Stimulated activated naive CD8-positive, alpha-beta T cell treated with anti-CD3 and anti-CD28 coated beads, Interleukin-15, amount 100 ng/mL, for 72 hours (primary cell): ENCODE data around the gene RANBP1.

Experiments
- ATAC-seq: fragments of 150-1000 bp; cut with Tn5 transposase; 2 replicates; pipeline ENCODE4 v1.10.0; 2021; ENCODE audit warnings: mild to moderate bottlenecking, moderate library complexity
- DNase-seq, 2 donors: peaks; one replicate each; pipeline ENCODE4 v3.0.0; 2021 to 2022
- H3K27ac Mint-ChIP-seq, 2 donors: one replicate each; pipeline ENCODE4 v1.8.0; 2022; ENCODE audit warnings: mild to moderate bottlenecking in 2 of 2, mixed read lengths in 2 of 2, moderate library complexity in 2 of 2
- H3K27me3 Mint-ChIP-seq: one replicate; pipeline ENCODE4 v1.8.0; 2022; ENCODE audit warnings: mixed read lengths
- H3K4me1 Mint-ChIP-seq: one replicate; pipeline ENCODE4 v1.8.0; 2022; ENCODE audit warnings: mild to moderate bottlenecking, mixed read lengths
- H3K4me3 Mint-ChIP-seq, 2 donors: one replicate each; pipeline ENCODE4 v1.8.0; 2022; ENCODE audit warnings: mild to moderate bottlenecking in 2 of 2, mixed read lengths in 2 of 2, moderate library complexity in 1 of 2
- H3K9me3 Mint-ChIP-seq, 2 donors: one replicate each; pipeline ENCODE4 v1.8.0; 2022; ENCODE audit warnings: mixed read lengths in 2 of 2

Gene RANBP1

DNA sequence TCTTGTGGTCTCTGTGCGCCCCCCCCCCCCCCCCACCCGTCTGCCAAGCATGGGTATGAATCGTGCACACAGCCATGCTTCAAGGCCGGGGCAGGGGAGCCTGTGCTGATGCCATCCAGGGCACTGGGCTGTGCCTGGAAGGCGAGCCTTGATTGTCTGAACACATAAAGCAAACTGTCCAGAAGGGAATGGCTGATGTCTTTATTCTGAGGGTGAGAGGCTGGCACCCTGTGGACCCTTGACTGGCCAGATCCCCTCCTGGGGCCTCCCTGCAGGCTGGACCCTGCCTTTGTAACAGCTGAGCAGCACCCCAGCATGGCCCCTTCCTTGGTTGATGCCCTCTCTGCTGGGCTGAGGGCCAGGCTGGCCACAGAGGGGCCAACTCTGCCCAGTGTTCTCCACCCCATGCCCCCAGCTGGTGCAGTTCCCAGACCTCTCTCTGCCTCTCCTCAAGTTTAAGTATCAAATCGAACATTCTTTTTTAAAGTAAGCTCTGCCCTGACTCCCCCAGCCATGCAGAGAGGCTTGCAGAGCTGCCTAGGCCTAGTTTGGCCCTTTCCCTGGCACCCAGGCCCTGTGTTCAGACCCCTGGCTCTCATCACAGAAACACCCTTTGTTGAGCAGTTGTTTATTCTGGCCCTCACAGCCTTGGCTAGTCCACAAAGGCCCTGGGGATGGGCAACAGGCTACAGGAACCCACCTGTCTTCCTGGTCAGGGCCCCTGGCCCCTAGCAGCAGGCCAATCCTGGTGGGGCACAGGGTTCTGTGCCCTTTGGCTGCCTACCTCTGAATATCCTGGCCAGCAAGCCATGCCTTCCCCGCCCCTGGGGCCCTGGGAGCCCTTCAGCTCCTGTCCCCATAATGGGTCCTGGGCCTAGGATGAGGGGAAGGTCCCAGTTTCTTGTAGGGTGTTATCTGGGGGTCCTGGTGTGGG, 3.9 kb upstream of the RANBP1 start:
- ATAC-seq (peak; percentile 40), DNase-seq (no peak)
- H3K4me1 Mint-ChIP-seq: peaks cover 84% of the 10 kb centered on the region
- H3K27ac Mint-ChIP-seq: peak overlapping the region; percentile 92 to 94
- peak overlapping the region; percentile 52 to 83 for H3K4me3 Mint-ChIP-seq
- H3K27me3 Mint-ChIP-seq: no peaks in the 10 kb centered on the region
- H3K9me3 Mint-ChIP-seq: no peaks in the 10 kb centered on the region

DNA sequence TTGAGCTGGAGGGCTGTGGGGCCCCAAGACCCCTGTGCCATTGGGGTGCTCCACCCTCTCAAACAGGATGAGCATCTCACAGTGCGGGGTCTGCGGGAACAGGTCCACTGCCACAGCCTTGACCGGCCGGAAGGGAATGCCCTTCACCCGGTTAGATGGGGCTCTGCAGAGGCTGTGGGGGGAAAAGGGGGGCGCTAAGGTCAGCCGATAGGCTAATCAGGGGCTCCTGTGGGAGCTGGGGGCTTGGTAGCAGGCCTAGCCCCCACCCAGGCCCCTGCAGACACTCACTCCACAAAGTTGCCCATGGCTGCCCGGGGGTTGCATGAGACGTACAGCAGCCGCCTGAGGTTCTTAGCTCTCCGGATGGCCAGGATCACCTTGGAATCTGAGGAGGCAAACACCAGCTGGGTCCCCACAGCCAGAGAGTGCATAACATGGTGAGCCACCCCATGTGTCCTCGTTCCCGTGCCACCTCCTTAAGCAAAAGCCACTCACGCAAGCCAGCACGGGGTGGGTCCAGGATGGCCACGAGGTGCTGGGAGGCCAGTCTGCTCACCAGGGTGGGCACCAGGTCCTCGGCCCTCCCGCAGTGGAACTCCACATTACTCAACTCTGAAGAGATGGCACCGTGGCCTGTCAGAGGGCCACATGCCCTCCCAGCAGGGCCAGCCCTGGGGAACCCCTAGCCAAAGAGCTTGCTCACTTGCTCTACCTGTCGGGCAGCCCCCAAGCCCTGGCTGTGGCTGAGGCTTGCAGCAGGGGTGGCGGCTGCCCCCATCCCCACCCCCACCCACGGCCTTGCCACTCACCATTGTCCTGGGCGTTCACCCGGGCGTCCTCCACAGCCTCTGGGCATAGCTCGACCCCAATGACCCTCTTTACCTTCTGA, 3.0 kb upstream of the RANBP1 start:
- Mint-ChIP-seq H3K27ac (peak overlapping the region; percentile 82 to 94), H3K9me3 (no peaks in the 10 kb centered on the region), H3K27me3 (no peaks in the 10 kb centered on the region), H3K4me3 (peak overlapping the region in 1 of 2 donors; percentile 83), H3K4me1 (peaks cover 79% of the 10 kb centered on the region)
- DNase-seq (no peak), ATAC-seq (no peak)

DNA sequence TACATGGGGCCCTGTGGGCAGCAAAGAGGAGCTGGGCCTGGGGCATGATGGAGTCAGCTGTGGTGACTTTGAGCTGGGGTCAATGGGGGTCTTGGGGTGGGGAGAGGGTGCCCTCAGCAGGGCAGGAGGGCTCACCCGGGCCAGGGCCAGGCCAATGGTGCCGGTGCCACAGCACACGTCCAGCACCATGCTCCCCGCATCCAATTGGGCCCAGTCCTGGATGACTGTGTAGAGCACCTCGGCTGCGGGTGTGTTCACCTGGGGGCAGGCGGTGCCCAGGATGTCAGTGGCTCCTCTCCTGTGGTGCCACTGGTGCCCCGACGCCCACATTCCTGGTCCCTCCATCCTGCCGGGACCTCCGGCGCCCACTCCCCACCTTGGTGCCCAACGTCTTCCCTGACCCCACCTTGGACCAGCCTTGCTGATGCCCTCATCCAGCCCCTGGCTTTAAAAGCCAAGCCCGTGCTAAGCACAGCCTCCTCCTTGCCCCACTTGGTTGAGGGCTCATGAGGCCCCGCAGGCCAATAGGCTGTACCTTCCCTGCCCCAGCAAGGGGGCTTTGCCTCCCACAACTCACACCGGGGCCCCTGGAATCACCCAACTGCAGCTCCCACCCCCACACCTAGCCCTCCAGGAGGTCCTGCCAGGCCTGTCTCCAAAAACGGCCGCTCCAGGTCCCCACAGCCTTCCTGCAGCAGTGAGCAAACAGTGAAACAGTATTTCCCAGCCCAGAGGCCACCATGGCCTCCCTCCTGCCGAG, 2.2 kb upstream of the RANBP1 start:
- H3K27ac Mint-ChIP-seq: peak overlapping the region; percentile 84
- H3K27me3 Mint-ChIP-seq: no peaks in the 10 kb centered on the region
- peak overlapping the region in 1 of 2 donors; percentile 63 for H3K4me3 Mint-ChIP-seq
- H3K4me1 Mint-ChIP-seq: peaks cover 80% of the 10 kb centered on the region
- H3K9me3 Mint-ChIP-seq: no peaks in the 10 kb centered on the region
- ATAC-seq (no peak), DNase-seq (no peak)

DNA sequence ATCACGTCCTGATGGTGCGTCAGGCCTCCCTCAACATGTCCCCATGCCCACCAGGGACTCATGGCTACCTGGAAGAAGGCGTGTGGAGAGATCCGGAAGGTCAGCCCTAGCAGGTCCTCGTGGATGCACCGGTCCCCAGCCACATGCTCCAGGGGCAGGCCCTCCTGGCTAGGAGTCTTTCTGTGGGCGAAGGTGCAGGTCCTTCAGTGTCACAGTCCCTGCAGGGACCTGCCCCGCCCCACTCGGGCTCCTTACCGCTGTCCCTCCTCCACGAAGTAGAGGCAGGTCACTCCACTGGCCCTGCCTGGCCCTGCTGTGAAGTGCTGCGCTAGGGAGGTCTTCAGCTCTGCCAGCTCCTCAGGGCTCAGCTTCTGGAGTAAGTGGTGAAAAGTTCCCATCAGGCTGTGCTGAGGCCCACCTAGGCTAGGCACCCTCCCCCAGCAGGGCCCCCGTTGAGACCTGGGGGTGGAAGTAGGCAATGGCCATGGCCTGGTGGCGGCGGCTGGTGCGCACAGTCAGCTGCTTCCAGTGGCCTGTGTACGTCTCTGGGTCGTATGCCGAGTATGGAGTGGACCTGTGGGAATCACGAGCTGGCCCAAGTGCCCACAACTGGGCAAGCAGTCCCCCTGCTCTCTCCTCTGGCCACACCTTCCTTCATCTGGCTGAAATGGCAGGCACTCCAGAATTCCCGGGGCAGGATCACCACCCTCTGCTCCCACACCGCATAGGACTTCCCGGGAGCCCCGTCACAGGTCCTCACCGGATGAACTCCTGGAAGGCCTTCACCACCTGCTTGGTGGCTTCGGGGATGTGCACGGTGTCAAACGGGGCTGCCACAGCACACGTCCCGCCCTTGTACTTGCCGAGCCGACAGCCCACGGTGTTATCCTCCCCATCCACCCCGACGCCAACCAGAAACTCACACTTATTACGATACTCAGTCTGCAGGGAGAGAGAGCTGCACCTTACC, 1.1 kb upstream of the RANBP1 start:
- no peaks in the 10 kb centered on the region for H3K9me3 Mint-ChIP-seq
- peak overlapping the region; percentile 92 to 97 for H3K4me3 Mint-ChIP-seq
- H3K27me3 Mint-ChIP-seq: no peaks in the 10 kb centered on the region
- DNase-seq (no peak), ATAC-seq (no peak)
- H3K4me1 Mint-ChIP-seq: peaks cover 85% of the 10 kb centered on the region
- H3K27ac Mint-ChIP-seq: peak overlapping the region; percentile 60 to 93

DNA sequence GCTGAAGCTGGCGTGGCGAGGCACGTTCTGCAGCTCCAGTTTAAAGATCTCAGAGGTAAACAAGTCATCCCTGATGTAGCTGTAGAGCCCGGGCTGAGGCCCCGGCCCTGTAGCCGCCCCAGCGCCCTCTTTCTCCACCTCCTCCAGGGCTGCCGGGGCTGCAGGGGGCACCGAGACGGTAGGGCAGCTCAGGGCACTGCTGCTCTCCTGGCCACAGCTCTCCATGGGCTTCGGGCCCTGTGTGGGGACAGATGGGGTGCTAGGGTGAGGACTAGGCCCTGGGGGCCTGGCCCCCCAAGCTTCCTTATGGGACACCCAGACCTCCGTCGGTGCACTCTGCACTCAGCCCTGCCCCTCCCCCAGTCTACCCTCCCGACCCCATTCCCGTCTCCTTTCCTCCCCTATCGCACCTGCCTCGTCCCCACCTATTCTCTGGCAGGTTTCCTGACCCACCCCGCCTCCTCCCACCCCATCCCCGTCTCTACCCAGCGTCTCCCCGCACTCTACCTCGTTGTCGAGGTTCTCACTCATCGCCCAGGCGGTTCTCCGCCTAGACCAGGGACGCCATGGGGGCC, 559 bp downstream of the RANBP1 start:
- Mint-ChIP-seq H3K4me1 (peaks cover 85% of the 10 kb centered on the region), H3K27ac (peak overlapping the region; percentile 98 to 99), H3K27me3 (no peaks in the 10 kb centered on the region), H3K4me3 (peak overlapping the region; percentile 92 to 97), H3K9me3 (no peaks in the 10 kb centered on the region)
- DNase-seq: no peak
- no peak for ATAC-seq

DNA sequence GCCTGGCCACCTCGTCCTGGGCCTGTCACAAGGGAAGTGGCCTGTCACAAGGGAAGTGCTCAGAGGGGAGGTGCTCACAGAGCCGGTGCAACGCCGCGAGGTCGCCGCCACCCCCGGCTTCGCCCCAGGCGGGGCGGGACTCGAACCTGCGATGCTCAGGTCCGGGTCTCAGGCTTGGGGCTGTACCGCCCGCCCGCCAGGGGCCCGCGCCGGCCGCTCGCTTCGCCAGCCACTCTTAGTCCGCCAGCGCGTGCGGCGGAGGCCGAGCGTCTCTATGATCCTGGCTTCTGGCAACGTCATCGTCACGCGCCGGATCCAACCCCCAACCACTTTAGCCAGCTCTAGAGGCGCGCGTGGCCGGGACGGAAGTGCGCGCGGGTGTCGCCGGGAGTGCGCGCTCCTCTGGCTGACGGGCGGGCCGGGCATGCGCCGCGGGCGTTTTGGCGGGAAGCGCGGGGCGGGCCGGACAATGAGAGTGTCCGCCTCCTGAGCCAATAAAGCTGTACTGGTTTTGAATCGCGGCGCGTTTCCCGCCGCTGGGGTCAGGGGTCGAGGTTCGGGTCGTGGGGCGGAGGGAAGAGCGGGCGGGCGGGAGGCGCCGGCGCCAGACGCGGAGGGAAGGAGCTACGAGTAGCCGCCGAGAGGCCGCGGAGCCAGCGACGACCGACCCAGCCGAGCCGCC, 1.2 kb downstream of the RANBP1 start, which contains the start of gene TRMT2A:
TRMT2A (minus strand) TSS at position 276 of the 682 bp plus-strand sequence. CDS start 320 bp downstream, outside the sequence.
- peaks cover 85% of the 10 kb centered on the region for H3K4me1 Mint-ChIP-seq
- peak; percentile 98 for DNase-seq
- peak; percentile 85 for ATAC-seq
- no peaks in the 10 kb centered on the region for H3K9me3 Mint-ChIP-seq
- H3K4me3 Mint-ChIP-seq: peak within 1 kb of the TSS; percentile 92 to 97
- H3K27me3 Mint-ChIP-seq: no peaks in the 10 kb centered on the region
- peak within 1 kb of the TSS; percentile 98 to 99 for H3K27ac Mint-ChIP-seq

DNA sequence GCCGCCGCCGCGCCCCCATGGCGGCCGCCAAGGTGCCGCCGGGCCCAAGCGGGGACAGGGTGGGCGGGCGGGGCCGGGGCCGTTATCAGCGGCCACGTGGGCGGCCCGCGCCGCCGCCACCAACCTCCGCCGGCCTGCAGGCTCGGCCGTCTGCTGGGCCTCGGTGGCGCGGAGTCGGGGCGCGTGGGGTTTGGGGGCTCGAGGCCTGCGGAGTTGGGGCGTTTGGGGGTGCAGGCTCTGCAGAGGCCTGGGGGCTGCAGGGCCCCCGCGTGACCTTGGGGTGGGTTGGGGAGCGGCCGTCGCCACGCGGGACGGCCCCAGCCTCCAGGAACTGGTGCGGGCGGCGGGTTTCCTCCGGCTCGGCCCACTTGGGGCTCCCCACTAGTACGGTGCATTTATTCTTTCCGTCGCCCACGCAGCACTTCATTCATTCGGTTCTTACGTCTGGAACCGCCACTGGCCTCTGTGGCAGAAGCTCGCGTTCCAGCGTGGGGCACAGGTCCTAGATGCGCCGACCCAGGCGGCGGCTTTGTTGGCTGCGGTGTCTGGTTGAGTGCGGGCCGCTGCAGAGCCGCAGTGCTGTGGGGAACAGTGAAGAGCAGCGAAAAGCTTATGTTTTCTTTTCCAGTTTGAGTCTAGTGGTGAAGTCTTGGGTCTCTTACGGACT, 1.9 kb downstream of the RANBP1 start:
- ATAC-seq (peak; percentile 63), DNase-seq (peak; percentile 63 to 86)
- Mint-ChIP-seq H3K4me1 (peaks cover 85% of the 10 kb centered on the region), H3K9me3 (no peaks in the 10 kb centered on the region), H3K27ac (peak overlapping the region; percentile 91 to 95), H3K27me3 (no peaks in the 10 kb centered on the region), H3K4me3 (peak overlapping the region; percentile 92 to 97)

DNA sequence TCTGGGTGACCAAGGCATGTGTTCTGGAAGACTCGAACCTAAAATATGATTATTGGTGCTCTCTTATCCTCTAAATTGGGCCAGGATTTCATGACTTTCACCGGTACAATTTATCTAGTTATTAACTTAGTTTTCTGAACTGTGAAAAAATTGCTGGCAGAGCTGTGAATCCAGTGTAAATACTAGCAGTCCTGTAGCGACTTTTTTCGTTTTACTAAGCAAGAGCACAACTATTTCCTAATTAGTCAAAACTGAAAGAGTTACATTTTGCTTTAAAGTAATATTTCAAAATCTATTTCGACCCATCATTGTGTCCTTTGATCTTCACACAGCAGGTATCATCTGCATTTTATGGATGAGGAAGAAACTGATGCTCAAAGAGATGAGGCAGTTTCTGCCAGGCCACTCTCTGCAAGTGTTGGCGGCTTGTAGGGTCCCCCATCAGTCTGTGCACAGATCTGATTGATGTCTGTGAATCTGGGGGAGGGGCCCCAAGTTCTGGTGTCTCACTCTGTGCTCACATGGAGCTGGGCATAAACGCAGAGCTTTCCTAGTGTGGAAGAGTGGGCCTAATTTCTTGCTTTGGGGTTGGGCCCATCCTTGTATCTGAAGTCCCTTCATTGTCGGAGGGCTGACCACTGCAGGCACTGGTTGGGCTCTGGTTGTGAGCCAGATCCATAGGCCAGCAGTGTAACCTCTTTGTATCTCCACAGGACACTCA, 2.6 kb downstream of the RANBP1 start:
- ATAC-seq (no peak), DNase-seq (no peak)
- H3K27ac Mint-ChIP-seq: peak overlapping the region; percentile 91 to 95
- no peaks in the 10 kb centered on the region for H3K27me3 Mint-ChIP-seq
- H3K4me3 Mint-ChIP-seq: peak overlapping the region; percentile 92 to 97
- H3K9me3 Mint-ChIP-seq: no peaks in the 10 kb centered on the region
- H3K4me1 Mint-ChIP-seq: peaks cover 85% of the 10 kb centered on the region

DNA sequence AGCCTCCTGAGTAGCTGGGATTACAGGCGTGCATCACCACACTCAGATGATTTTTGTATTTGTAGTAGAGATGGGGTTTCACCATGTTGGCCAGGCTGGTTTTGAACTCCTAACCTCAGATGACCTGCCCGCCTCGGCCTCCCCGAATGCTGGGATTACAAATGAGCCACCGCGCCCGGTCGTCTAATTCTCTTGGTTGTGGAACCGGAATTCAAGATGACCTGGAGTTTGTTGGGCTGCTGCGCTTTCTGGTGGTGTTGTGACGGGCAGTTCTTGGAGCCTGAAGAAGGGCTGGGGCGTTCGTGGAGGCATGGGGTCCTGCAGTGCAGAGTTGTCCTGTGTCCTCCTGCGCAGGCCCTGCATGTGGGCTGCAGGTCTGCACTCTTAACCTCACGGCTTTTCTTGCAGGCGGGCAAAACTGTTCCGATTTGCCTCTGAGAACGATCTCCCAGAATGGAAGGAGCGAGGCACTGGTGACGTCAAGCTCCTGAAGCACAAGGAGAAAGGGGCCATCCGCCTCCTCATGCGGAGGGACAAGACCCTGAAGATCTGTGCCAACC, 6.0 kb downstream of the RANBP1 start:
- Mint-ChIP-seq H3K27ac (peak overlapping the region; percentile 52 to 67), H3K9me3 (no peaks in the 10 kb centered on the region), H3K27me3 (no peaks in the 10 kb centered on the region), H3K4me3 (peak overlapping the region in 1 of 2 donors; percentile 29), H3K4me1 (peaks cover 60% of the 10 kb centered on the region)
- ATAC-seq: no peak
- no peak for DNase-seq

DNA sequence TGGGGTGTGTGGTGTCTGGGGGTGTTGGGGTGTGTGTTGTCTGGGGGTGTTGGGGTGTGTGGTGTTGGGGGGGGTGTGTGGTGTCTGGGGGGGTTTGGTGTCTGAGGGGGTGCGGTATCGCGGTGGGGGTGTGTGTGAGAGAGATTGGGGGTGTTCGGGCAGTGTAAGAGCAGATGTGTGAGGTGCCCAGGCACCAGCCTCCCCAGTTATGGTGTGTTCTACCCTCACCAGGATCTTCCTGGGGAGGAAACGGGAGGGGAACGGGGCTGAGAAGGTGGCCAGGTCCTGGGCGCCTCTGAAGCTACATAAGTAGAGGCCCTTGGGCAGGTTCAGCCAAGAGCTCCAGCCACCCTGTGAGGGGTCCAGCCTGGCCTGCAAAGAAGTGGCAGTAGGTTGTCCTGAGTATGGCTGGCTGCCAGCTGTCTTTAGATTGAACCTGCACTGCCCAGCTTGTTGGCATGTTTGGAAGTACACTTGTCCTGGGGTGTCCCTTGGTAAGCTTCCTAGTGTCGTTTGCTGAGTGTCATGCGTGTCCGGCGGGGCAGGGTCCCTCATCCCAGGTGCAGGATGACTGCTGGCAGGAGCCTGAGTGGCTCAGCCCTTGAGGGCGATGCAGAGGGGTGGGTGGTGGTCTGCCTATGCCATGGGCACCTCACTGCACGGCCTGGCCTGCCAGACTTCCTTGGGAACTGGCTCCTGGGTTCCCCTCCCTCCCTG, 7.6 kb downstream of the RANBP1 start:
- H3K9me3 Mint-ChIP-seq: no peaks in the 10 kb centered on the region
- H3K27ac Mint-ChIP-seq: peak overlapping the region; percentile 61 to 94
- no peak for DNase-seq
- H3K4me1 Mint-ChIP-seq: peaks cover 71% of the 10 kb centered on the region
- no peak overlapping the region for H3K4me3 Mint-ChIP-seq
- no peaks in the 10 kb centered on the region for H3K27me3 Mint-ChIP-seq
- peak; percentile 14 for ATAC-seq

DNA sequence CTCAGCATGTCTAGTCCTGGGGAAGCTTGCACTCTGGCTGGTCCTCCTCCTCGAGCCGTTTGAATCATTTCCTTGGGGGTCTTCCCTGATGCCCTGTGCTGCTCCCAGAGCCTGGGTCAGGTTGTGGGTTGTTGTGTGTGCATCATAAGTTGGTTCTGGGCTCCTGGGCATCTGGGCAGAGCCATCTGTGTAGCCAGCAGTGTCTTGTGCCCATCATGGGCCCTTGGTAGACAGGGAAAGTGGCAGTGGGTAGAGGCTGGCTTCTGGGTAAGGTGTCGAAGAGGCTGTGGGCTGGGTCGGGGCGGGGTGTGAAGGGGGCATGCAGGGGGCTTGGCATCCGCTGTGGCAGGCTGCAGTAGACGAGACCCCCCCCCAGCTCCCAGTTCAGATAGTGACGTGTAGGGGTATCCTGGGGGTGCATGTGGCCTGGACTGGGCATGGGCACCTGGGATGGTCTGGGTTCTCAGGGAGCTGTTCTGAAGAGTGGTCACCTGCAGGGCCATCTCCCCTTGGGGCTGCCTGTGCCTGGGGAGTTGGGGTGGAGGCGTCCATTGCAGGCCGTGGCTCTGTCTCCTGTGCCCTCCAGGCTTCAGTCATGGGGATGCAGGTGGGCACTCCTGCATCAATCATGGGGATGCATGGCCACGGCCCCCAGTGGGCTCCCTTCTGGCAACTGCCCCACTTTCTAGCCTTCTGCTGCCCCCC, 8.3 kb downstream of the RANBP1 start:
- no peaks in the 10 kb centered on the region for H3K9me3 Mint-ChIP-seq
- no peaks in the 10 kb centered on the region for H3K27me3 Mint-ChIP-seq
- peak overlapping the region; percentile 58 to 94 for H3K27ac Mint-ChIP-seq
- H3K4me3 Mint-ChIP-seq: no peak overlapping the region
- ATAC-seq: no peak
- peaks cover 71% of the 10 kb centered on the region for H3K4me1 Mint-ChIP-seq
- DNase-seq: no peak
